H9 (cell line): ENCODE data around the gene CNDP2. TPM values are rescaled to one million over a fixed set of nuclear protein-coding genes. Genes with fewer than 3 reads are reported as not detected.

Experiments used
- DNase-seq: peaks from one replicate; pipeline ENCODE4 v3.0.0-alpha.2; 2017
- H2AFZ ChIP-seq: one replicate; pipeline ENCODE4 v1.6.1; 2013; ENCODE audit warnings: mild to moderate bottlenecking, low read length, control low read depth, moderate library complexity
- H2AK5ac ChIP-seq: 2 replicates; pipeline ENCODE4 v1.6.1; 2013; ENCODE audit warnings: low read length, control low read depth, mixed read lengths; ENCODE audit not compliant: insufficient read length
- H2BK120ac ChIP-seq: one replicate; pipeline ENCODE4 v1.6.1; 2013; ENCODE audit warnings: low read depth, mild to moderate bottlenecking, low read length, control low read depth, inconsistent platforms; ENCODE audit not compliant: poor library complexity, severe bottlenecking
- H2BK12ac ChIP-seq: 2 replicates; pipeline ENCODE4 v1.6.1; 2013; ENCODE audit warnings: low read length, control low read depth, mixed read lengths, low read depth; ENCODE audit not compliant: insufficient read length
- H2BK15ac ChIP-seq: 2 replicates; pipeline ENCODE4 v1.6.1; 2013; ENCODE audit warnings: low read depth, low read length, control low read depth
- H2BK20ac ChIP-seq: one replicate; pipeline ENCODE4 v1.6.1; 2013; ENCODE audit warnings: low read depth, mild to moderate bottlenecking, low read length, control low read depth, inconsistent platforms; ENCODE audit not compliant: poor library complexity, severe bottlenecking
- H2BK5ac ChIP-seq: 2 replicates; pipeline ENCODE4 v1.6.1; 2013; ENCODE audit warnings: low read length, control low read depth, mixed read lengths; ENCODE audit not compliant: insufficient read length
- H3K14ac ChIP-seq: 2 replicates; pipeline ENCODE4 v1.6.1; 2013; ENCODE audit warnings: low read length, control low read depth; ENCODE audit not compliant: insufficient read depth
- H3K18ac ChIP-seq: 2 replicates; pipeline ENCODE4 v1.6.1; 2013; ENCODE audit warnings: low read depth, mild to moderate bottlenecking, mixed read lengths, low read length, control low read depth; ENCODE audit not compliant: insufficient read length
- H3K23ac ChIP-seq: 2 replicates; pipeline ENCODE4 v1.6.1; 2013; ENCODE audit warnings: low read length, control low read depth, mixed read lengths, low read depth; ENCODE audit not compliant: insufficient read length
- H3K23me2 ChIP-seq: 2 replicates; pipeline ENCODE4 v1.6.1; 2013; ENCODE audit warnings: low read depth, mild to moderate bottlenecking, mixed read lengths, low read length, control low read depth; ENCODE audit not compliant: insufficient read length, poor library complexity, severe bottlenecking
- H3K27ac ChIP-seq: 2 replicates; pipeline ENCODE4 v1.5.1; 2013; ENCODE audit warnings: low read length, control low read depth, mixed read lengths, low read depth; ENCODE audit not compliant: insufficient read length
- H3K27me3 ChIP-seq: 2 replicates; pipeline ENCODE4 v1.6.1; 2013; ENCODE audit warnings: low read length, control low read depth, inconsistent platforms; ENCODE audit not compliant: insufficient read depth
- H3K4ac ChIP-seq: 2 replicates; pipeline ENCODE4 v1.6.1; 2013; ENCODE audit warnings: low read depth, mild to moderate bottlenecking, control low read depth, inconsistent platforms, low read length, moderate library complexity
- H3K4me1 ChIP-seq: 2 replicates; pipeline ENCODE4 v1.6.1; 2013; ENCODE audit warnings: low read length, control low read depth, inconsistent platforms; ENCODE audit not compliant: insufficient read depth
- H3K4me2 ChIP-seq: 2 replicates; pipeline ENCODE4 v1.6.1; 2013; ENCODE audit warnings: low read length, control low read depth, mixed read lengths; ENCODE audit not compliant: insufficient read length, insufficient read depth
- H3K56ac ChIP-seq: 2 replicates; pipeline ENCODE4 v1.6.1; 2013; ENCODE audit warnings: low read depth, mild to moderate bottlenecking, mixed read lengths, low read length, control low read depth; ENCODE audit not compliant: insufficient read length
- H3K79me1 ChIP-seq: 2 replicates; pipeline ENCODE4 v1.6.1; 2013; ENCODE audit warnings: low read depth, mild to moderate bottlenecking, moderate library complexity, low read length, control low read depth, inconsistent platforms; ENCODE audit not compliant: insufficient read depth, poor library complexity, severe bottlenecking
- H3K79me2 ChIP-seq: 2 replicates; pipeline ENCODE4 v1.6.1; 2013; ENCODE audit warnings: low read length, control low read depth, inconsistent platforms; ENCODE audit not compliant: insufficient read depth
- H3K9ac ChIP-seq: 2 replicates; pipeline ENCODE4 v1.6.1; 2013; ENCODE audit warnings: low read length, control low read depth, mixed read lengths; ENCODE audit not compliant: insufficient read length; ENCODE audit errors: extremely low read depth
- H3K9me3 ChIP-seq: one replicate; pipeline ENCODE4 v1.6.1; 2013; ENCODE audit warnings: low read depth, low read length, inconsistent platforms; ENCODE audit not compliant: control insufficient read depth
- H3T11ph ChIP-seq: one replicate; pipeline ENCODE4 v1.6.1; 2013; ENCODE audit warnings: mild to moderate bottlenecking, low read length, control low read depth, inconsistent platforms
- H4K20me1 ChIP-seq: one replicate; pipeline ENCODE4 v1.6.1; 2013; ENCODE audit not compliant: control insufficient read depth, insufficient read length, insufficient read depth
- H4K5ac ChIP-seq: 2 replicates; pipeline ENCODE4 v1.6.1; 2013; ENCODE audit warnings: low read depth, mild to moderate bottlenecking, mixed read lengths, low read length, control low read depth; ENCODE audit not compliant: insufficient read length
- H4K8ac ChIP-seq: replicated peaks from 2 replicates; pipeline ENCODE4 v1.6.1; 2013; ENCODE audit warnings: low read length, control low read depth, mixed read lengths, low read depth; ENCODE audit not compliant: insufficient read length
- H4K91ac ChIP-seq: 2 replicates; pipeline ENCODE4 v1.6.1; 2013; ENCODE audit warnings: low read depth, mild to moderate bottlenecking, moderate library complexity, mixed read lengths, low read length, control low read depth; ENCODE audit not compliant: insufficient read length
- H3K27ac Mint-ChIP-seq, 3 experiments: 2 replicates in 2 of 3; 3 replicates in 1 of 3; pipeline ENCODE4 v1.8.0; 2020 to 2021; ENCODE audit warnings: mixed read lengths in 3 of 3, mild to moderate bottlenecking in 1 of 3, moderate library complexity in 1 of 3
- H3K27me3 Mint-ChIP-seq: 2 replicates; pipeline ENCODE4 v1.8.0; 2021; ENCODE audit warnings: low read depth, mild to moderate bottlenecking, moderate library complexity, mixed read lengths
- H3K36me3 Mint-ChIP-seq, 3 experiments: 2 replicates in 2 of 3; 3 replicates in 1 of 3; pipeline ENCODE4 v1.8.0; 2020 to 2021; ENCODE audit warnings: low read depth in 3 of 3, mixed read lengths in 3 of 3; ENCODE audit not compliant: insufficient read depth in 1 of 3
- H3K4me1 Mint-ChIP-seq, 2 experiments: 2 replicates each; pipeline ENCODE4 v1.8.0; 2020; ENCODE audit warnings: mixed read lengths in 2 of 2
- H3K4me3 Mint-ChIP-seq, 2 experiments: 2 replicates in 1 of 2; 3 replicates in 1 of 2; pipeline ENCODE4 v1.8.0; 2020 to 2021; ENCODE audit warnings: mild to moderate bottlenecking in 2 of 2, mixed read lengths in 2 of 2, moderate library complexity in 1 of 2
- H3K9me3 Mint-ChIP-seq, 2 experiments: 2 replicates in 1 of 2; 3 replicates in 1 of 2; pipeline ENCODE4 v1.8.0; 2020; ENCODE audit warnings: mild to moderate bottlenecking in 2 of 2, mixed read lengths in 2 of 2, moderate library complexity in 1 of 2
- WGBS: extraction: QIAGEN DNeasy Blood & Tissue Kit; methylation state at CpG from one replicate; pipeline ENCODE4 v1.1.7; 2013; ENCODE audit warnings: missing lambda C conversion rate, low lambda C conversion rate, mixed read lengths; ENCODE audit not compliant: insufficient read length; ENCODE audit errors: extremely low coverage; 5-methylcytosine and 5-hydroxymethylcytosine counted together
- total RNA-seq: library from RNA; stranded (reverse); gene quantifications from 2 replicates; pipeline ENCODE4 v1.2.1, GENCODE V29; 2021
- TF ChIP-seq, protein P1 (sequence below): fragments of 200-600 bp; sonication (generic); conservative IDR thresholded peaks from 3 replicates; pipeline ENCODE4 v1.8.0; 2021; ENCODE audit warnings: antibody characterized with exemption, mild to moderate bottlenecking

The CNDP2 gene
- total RNA-seq, 1 experiment from 2014 or later = 212 TPM

- no peak overlapping the region for H2AK5ac ChIP-seq
- H4K91ac ChIP-seq = no peak overlapping the region
- no peaks in the 10 kb centered on the region for H3K23me2 ChIP-seq
- Mint-ChIP-seq H3K27me3 (peaks cover 4% of the 10 kb centered on the region; the same call in 1 of the 2 replicates), H3K4me1 (peaks cover 3 to 4% of the 10 kb centered on the region in 2 experiments; a peak in 3 of 4 replicates), H3K36me3 (no peaks in the 10 kb centered on the region), H3K27ac (no peak overlapping the region; a peak in 1 of 7 replicates), H3K9me3 (no peaks in the 10 kb centered on the region; a peak in 1 of 5 replicates), H3K4me3 (no peak overlapping the region)
- no peak overlapping the region for H2BK20ac ChIP-seq
- H3K79me1 ChIP-seq = no peaks in the 10 kb centered on the region
- no peak overlapping the region for H2BK15ac ChIP-seq
- H3K4me2 ChIP-seq = no peak overlapping the region
- no peak overlapping the region for H3K4ac ChIP-seq
- H3K23ac ChIP-seq = no peak overlapping the region
- WGBS = no CpG with 5 or more reads among the region's 8 CpGs
- no peak overlapping the region for H3K56ac ChIP-seq
- no peaks in the 10 kb centered on the region for H3K4me1 ChIP-seq
- no peaks in the 10 kb centered on the region for H3K27me3 ChIP-seq
- no peak overlapping the region for H3K18ac ChIP-seq
- H4K20me1 ChIP-seq = no peaks in the 10 kb centered on the region
- no peak overlapping the region for H3K14ac ChIP-seq
- no peak overlapping the region for H2AFZ ChIP-seq
- no peaks in the 10 kb centered on the region for H3K9me3 ChIP-seq
- H3K79me2 ChIP-seq = no peaks in the 10 kb centered on the region
- H2BK5ac ChIP-seq = no peak overlapping the region
- no peak overlapping the region for H3K27ac ChIP-seq
- no peak for DNase-seq
- H3K9ac ChIP-seq = no peak overlapping the region
- no peak overlapping the region for H4K5ac ChIP-seq
- H2BK120ac ChIP-seq = no peak overlapping the region
- no peak overlapping the region for H2BK12ac ChIP-seq
- TF ChIP-seq, protein P1, sequence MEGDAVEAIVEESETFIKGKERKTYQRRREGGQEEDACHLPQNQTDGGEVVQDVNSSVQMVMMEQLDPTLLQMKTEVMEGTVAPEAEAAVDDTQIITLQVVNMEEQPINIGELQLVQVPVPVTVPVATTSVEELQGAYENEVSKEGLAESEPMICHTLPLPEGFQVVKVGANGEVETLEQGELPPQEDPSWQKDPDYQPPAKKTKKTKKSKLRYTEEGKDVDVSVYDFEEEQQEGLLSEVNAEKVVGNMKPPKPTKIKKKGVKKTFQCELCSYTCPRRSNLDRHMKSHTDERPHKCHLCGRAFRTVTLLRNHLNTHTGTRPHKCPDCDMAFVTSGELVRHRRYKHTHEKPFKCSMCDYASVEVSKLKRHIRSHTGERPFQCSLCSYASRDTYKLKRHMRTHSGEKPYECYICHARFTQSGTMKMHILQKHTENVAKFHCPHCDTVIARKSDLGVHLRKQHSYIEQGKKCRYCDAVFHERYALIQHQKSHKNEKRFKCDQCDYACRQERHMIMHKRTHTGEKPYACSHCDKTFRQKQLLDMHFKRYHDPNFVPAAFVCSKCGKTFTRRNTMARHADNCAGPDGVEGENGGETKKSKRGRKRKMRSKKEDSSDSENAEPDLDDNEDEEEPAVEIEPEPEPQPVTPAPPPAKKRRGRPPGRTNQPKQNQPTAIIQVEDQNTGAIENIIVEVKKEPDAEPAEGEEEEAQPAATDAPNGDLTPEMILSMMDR = no peak
- no peak overlapping the region for H3T11ph ChIP-seq
- H4K8ac ChIP-seq = no peak overlapping the region
Measured at GRCh38 chr18:74477771-74478170, 18.4 kb upstream of the CNDP2 start.
